SU-DHL-6 (cell line): ENCODE data around the gene B4GALT5.
"Not testable (repeated sequence)": the region's sequence is repeated elsewhere in the genome, so short reads cannot be mapped to it uniquely, and the experiment has no call there.

Source experiments
- H2AFZ ChIP-seq: fragments of 200-600 bp; sonication (generic); 2 replicates; pipeline ENCODE4 v1.6.1; 2014; ENCODE audit warnings: low read depth, mild to moderate bottlenecking, moderate library complexity, mixed read lengths, antibody characterized with exemption, low read length; ENCODE audit not compliant: severe bottlenecking
- H3F3A ChIP-seq: fragments of 200-600 bp; shearing (Covaris generic); 2 replicates; pipeline ENCODE4 v1.6.0; 2016; ENCODE audit warnings: antibody characterized with exemption, mild to moderate bottlenecking; ENCODE audit not compliant: insufficient read depth
- H3K27ac ChIP-seq: fragments of 200-600 bp; sonication (generic); 2 replicates; pipeline ENCODE4 v1.5.1; 2016; ENCODE audit warnings: low read depth, mild to moderate bottlenecking, low read length, moderate library complexity, mixed read lengths
- H3K27me3 ChIP-seq: fragments of 200-600 bp; sonication (generic), shearing (Covaris generic); 2 replicates; pipeline ENCODE4 v1.6.0; 2014; ENCODE audit warnings: mild to moderate bottlenecking, low read length
- H3K36me3 ChIP-seq: fragments of 200-600 bp; sonication (generic); 2 replicates; pipeline ENCODE4 v1.6.1; 2014; ENCODE audit warnings: mild to moderate bottlenecking, low read length, mixed read lengths
- H3K4me2 ChIP-seq: fragments of 300-600, 200-600 bp; shearing (Covaris generic), sonication (generic); 2 replicates; pipeline ENCODE4 v1.6.0; 2014; ENCODE audit warnings: low read length, low read depth, mild to moderate bottlenecking; ENCODE audit not compliant: poor library complexity, severe bottlenecking
- H3K4me3 ChIP-seq: fragments of 200-600 bp; sonication (generic); 2 replicates; pipeline ENCODE4 v1.5.1; 2014; ENCODE audit warnings: antibody characterized with exemption, low read length, mild to moderate bottlenecking, mixed read lengths; ENCODE audit not compliant: insufficient read depth, poor library complexity, severe bottlenecking
- H3K79me2 ChIP-seq: fragments of 200-600 bp; sonication (generic); 2 replicates; pipeline ENCODE4 v1.6.1; 2014; ENCODE audit warnings: mild to moderate bottlenecking, low read length, moderate library complexity; ENCODE audit not compliant: insufficient read depth
- H3K9ac ChIP-seq: fragments of 200-600 bp; sonication (generic); 2 replicates; pipeline ENCODE4 v1.7.0; 2014; ENCODE audit warnings: mild to moderate bottlenecking, low read length
- H3K9me2 ChIP-seq: fragments of 200-600 bp; sonication (generic); replicated peaks from 2 replicates; pipeline ENCODE4 v1.6.1; 2014; ENCODE audit warnings: low read length; ENCODE audit not compliant: insufficient read depth
- H3K9me3 ChIP-seq: fragments of 200-600 bp; sonication (generic); 2 replicates; pipeline ENCODE4 v1.6.1; 2014; ENCODE audit warnings: low read length, mixed read lengths; ENCODE audit not compliant: insufficient read depth
- H4K20me1 ChIP-seq: fragments of 200-600 bp; sonication (generic); 2 replicates; pipeline ENCODE4 v1.6.1; 2014; ENCODE audit warnings: low read depth, mild to moderate bottlenecking, antibody characterized with exemption, low read length, moderate library complexity, mixed read lengths
- CTCF ChIP-seq: fragments of 200-600 bp; sonication (generic); IDR thresholded peaks from one replicate; pipeline ENCODE4 v1.5.1; 2017; ENCODE audit warnings: antibody characterized with exemption, mild to moderate bottlenecking, low read length, moderate library complexity; ENCODE audit not compliant: insufficient read depth, poor library complexity, severe bottlenecking
- EZH2phosphoT487 ChIP-seq: fragments of 200-600 bp; sonication (generic), shearing (Covaris generic); conservative IDR thresholded peaks from 2 replicates; pipeline ENCODE4 v1.6.1; 2018; ENCODE audit warnings: mild to moderate bottlenecking, antibody characterized with exemption, low read length, moderate library complexity, mixed read lengths

Gene B4GALT5

DNA sequence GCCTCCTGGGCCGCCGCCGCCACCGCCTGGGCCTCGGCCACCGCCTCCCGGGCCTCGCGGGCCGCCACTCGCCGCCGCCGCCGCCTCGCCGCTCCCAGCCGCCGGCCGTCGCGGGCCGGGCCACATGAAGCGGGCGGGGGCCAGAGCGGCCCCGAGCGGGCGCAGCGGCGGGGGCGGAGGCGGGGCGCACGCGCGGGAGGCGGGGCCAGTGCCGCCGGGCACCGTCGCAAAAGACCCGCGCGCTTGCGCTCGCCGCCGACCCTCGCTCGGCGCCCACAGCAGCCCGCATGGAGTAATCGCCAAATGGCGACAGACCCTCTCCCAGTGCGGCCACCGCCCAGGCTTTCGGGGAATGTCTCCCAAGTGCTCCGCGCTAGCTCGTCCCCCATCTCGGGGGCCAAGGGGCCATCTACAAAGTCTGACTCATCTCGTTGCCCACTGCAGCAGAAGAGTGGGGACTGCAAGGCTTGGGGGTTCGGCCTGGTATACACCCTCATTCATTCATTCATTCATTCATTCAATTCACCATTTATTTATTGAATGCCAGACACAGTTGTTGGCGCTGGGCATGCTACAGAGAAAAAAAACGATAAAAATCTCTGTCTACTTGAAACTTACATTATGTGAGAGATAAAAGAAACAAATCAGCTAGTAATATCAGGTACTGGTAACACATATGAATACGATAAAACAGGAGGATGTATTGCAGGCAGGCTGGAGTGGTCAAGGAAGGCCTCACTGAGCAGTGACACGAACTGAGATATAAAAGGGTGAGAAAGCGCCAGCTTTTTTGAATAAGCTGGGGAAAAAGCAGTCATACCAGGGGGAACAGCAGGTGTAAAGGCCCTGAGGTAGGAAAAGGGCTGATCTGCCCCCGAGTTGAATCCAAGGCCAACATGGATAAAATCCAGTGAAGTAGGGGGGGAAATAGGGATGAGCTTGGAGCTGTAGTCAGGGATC, at the start of gene B4GALT5:
Gene B4GALT5 (minus strand): TSS at position 126 of the 960 bp plus-strand sequence. CDS start 188 bp downstream, outside the sequence.
- peaks cover 50% of the 10 kb centered on the region for H3K79me2 ChIP-seq
- peaks cover 8% of the 10 kb centered on the region; the same call in 1 of the 2 replicates for H4K20me1 ChIP-seq
- H3K9ac ChIP-seq = peak within 1 kb of the TSS; percentile 92
- no peaks in the 10 kb centered on the region for H3K27me3 ChIP-seq
- no peaks in the 10 kb centered on the region for H3K9me3 ChIP-seq
- H3F3A ChIP-seq = peaks cover 23% of the 10 kb centered on the region
- H3K9me2 ChIP-seq = no peaks in the 10 kb centered on the region
- peak within 1 kb of the TSS; percentile 98 for H3K4me3 ChIP-seq
- TF ChIP-seq CTCF = no peak
- no peak for TF ChIP-seq EZH2phosphoT487
- no peaks in the 10 kb centered on the region for H3K36me3 ChIP-seq
- H3K4me2 ChIP-seq = peak within 1 kb of the TSS; percentile 87
- H2AFZ ChIP-seq = peak within 1 kb of the TSS; percentile 88
- peak within 1 kb of the TSS; percentile 83 for H3K27ac ChIP-seq

- Histone ChIP-seq H3F3A (no peaks in the 10 kb centered on the region), H3K27ac (no peak overlapping the region), H3K79me2 (no peaks in the 10 kb centered on the region), H3K4me2 (no peak overlapping the region), H4K20me1 (no peaks in the 10 kb centered on the region), H3K9me3 (no peaks in the 10 kb centered on the region), H3K36me3 (no peaks in the 10 kb centered on the region), H3K9ac (no peak overlapping the region), H3K27me3 (no peaks in the 10 kb centered on the region), H3K9me2 (no peaks in the 10 kb centered on the region), H2AFZ (no peak overlapping the region), H3K4me3 (no peak overlapping the region)
- TF ChIP-seq EZH2phosphoT487 (no peak), CTCF (no peak)
These were observed 49.5 kb upstream of the B4GALT5 start for GRCh38 chr20:49762940-49763766.

DNA sequence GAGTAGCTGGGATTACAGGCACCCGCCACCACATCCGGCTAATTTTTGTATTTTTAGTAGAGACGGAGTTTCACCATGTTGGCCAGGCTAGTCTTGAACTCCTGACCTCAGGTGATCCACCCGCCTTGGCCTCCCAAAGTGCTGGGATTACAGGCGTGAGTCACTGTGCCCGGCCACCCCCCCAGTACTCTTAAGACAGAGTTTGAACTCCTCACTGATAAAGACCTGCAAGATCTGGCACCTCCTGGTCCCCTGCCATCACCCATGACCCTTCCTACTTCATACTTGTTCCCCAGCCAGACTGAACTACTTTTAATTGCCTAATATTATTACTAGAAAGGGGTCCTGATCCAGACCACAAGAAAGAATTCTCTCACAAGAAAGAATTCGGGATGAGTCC, 48.2 kb upstream of the B4GALT5 start:
- not testable (repeated sequence) for H3K9me3 ChIP-seq, H3K36me3 ChIP-seq, H4K20me1 ChIP-seq, H3F3A ChIP-seq, H3K9me2 ChIP-seq, H2AFZ ChIP-seq, H3K9ac ChIP-seq, H3K79me2 ChIP-seq, H3K27me3 ChIP-seq, H3K4me2 ChIP-seq, H3K4me3 ChIP-seq, H3K27ac ChIP-seq
